Mesendoderm (in vitro differentiated cells): ENCODE measurements around the gene TGM6.

Source experiments
- DNase-seq: peaks from one replicate; pipeline ENCODE4 v3.0.0; 2013
- H2AK5ac ChIP-seq: 2 replicates; pipeline ENCODE4 v1.6.1; 2013; ENCODE audit warnings: low read length, inconsistent platforms
- H2BK120ac ChIP-seq: 2 replicates; pipeline ENCODE4 v1.6.1; 2013; ENCODE audit warnings: low read depth, mild to moderate bottlenecking, low read length, moderate library complexity, mixed read lengths
- H2BK15ac ChIP-seq: replicated peaks from 2 replicates; pipeline ENCODE4 v1.6.1; 2013; ENCODE audit warnings: low read depth, mild to moderate bottlenecking, moderate library complexity
- H2BK5ac ChIP-seq: 2 replicates; pipeline ENCODE4 v1.6.1; 2013; ENCODE audit warnings: low read length, inconsistent platforms
- H3K18ac ChIP-seq: 2 replicates; pipeline ENCODE4 v1.6.1; 2013; ENCODE audit warnings: mild to moderate bottlenecking, low read length, mixed read lengths
- H3K23ac ChIP-seq: one replicate; pipeline ENCODE4 v1.6.1; 2013; ENCODE audit warnings: low read length
- H3K27ac ChIP-seq: 2 replicates; pipeline ENCODE4 v1.5.1; 2013; ENCODE audit warnings: low read depth, mild to moderate bottlenecking, inconsistent platforms, low read length, moderate library complexity
- H3K27me3 ChIP-seq: 2 replicates; pipeline ENCODE4 v1.6.1; 2013; ENCODE audit warnings: low read length, control low read depth, mild to moderate bottlenecking, inconsistent platforms; ENCODE audit not compliant: insufficient read depth, poor library complexity
- H3K36me3 ChIP-seq: 2 replicates; pipeline ENCODE4 v1.6.1; 2013; ENCODE audit warnings: low read length, inconsistent platforms; ENCODE audit not compliant: control insufficient read depth, insufficient read depth
- H3K4ac ChIP-seq: one replicate; pipeline ENCODE4 v1.6.1; 2013; ENCODE audit warnings: low read depth, mild to moderate bottlenecking, low read length, moderate library complexity
- H3K4me1 ChIP-seq: 2 replicates; pipeline ENCODE4 v1.6.1; 2013; ENCODE audit warnings: low read depth, low read length, inconsistent platforms; ENCODE audit not compliant: control insufficient read depth
- H3K4me2 ChIP-seq: 2 replicates; pipeline ENCODE4 v1.6.1; 2013; ENCODE audit warnings: low read length
- H3K4me3 ChIP-seq: 2 replicates; pipeline ENCODE4 v1.5.1; 2013; ENCODE audit warnings: mild to moderate bottlenecking, low read length
- H3K56ac ChIP-seq: one replicate; pipeline ENCODE4 v1.6.1; 2013; ENCODE audit warnings: low read length
- H3K79me1 ChIP-seq: 2 replicates; pipeline ENCODE4 v1.6.1; 2013; ENCODE audit warnings: low read length, inconsistent platforms
- H3K79me2 ChIP-seq: 2 replicates; pipeline ENCODE4 v1.6.1; 2013; ENCODE audit warnings: mild to moderate bottlenecking, low read length; ENCODE audit not compliant: control insufficient read depth, insufficient read depth
- H3K9ac ChIP-seq: 2 replicates; pipeline ENCODE4 v1.6.1; 2013; ENCODE audit warnings: low read length, inconsistent platforms
- H4K5ac ChIP-seq: one replicate; pipeline ENCODE4 v1.6.1; 2013; ENCODE audit warnings: low read length
- H4K8ac ChIP-seq: one replicate; pipeline ENCODE4 v1.6.1; 2013; ENCODE audit warnings: low read depth, mild to moderate bottlenecking, control low read depth, low read length, moderate library complexity
- WGBS: extraction: QIAGEN DNeasy Blood & Tissue Kit; methylation state at CpG from one replicate; pipeline ENCODE4 v1.1.7; 2013; ENCODE audit warnings: low lambda C conversion rate, missing lambda C conversion rate; ENCODE audit not compliant: insufficient coverage; ENCODE audit errors: extremely low coverage; 5-methylcytosine and 5-hydroxymethylcytosine counted together

Gene TGM6

GRCh38 chr20:2363587-2363986, 17.1 kb upstream of the TGM6 start:
- no peaks in the 10 kb centered on the region for H3K79me1 ChIP-seq
- no peak overlapping the region for H3K18ac ChIP-seq
- H3K36me3 ChIP-seq: no peaks in the 10 kb centered on the region
- H2BK120ac ChIP-seq: no peak overlapping the region
- H2AK5ac ChIP-seq: no peak overlapping the region
- H3K4me2 ChIP-seq: no peak overlapping the region
- H3K4ac ChIP-seq: no peak overlapping the region
- H2BK5ac ChIP-seq: no peak overlapping the region
- no peaks in the 10 kb centered on the region for H3K79me2 ChIP-seq
- H3K4me1 ChIP-seq: no peaks in the 10 kb centered on the region
- no peak overlapping the region for H4K5ac ChIP-seq
- H4K8ac ChIP-seq: no peak overlapping the region
- H2BK15ac ChIP-seq: no peak overlapping the region
- H3K27me3 ChIP-seq: no peaks in the 10 kb centered on the region
- WGBS: no CpG with 5 or more reads among the region's 1 CpG
- no peak overlapping the region for H3K23ac ChIP-seq
- DNase-seq: no peak
- H3K56ac ChIP-seq: no peak overlapping the region
- H3K9ac ChIP-seq: no peak overlapping the region
- H3K4me3 ChIP-seq: no peak overlapping the region
- H3K27ac ChIP-seq: no peak overlapping the region

- Histone ChIP-seq H3K23ac (no peak overlapping the region), H3K79me1 (no peaks in the 10 kb centered on the region), H3K36me3 (no peaks in the 10 kb centered on the region)
Measured at GRCh38 chr20:2364044-2364443, 16.7 kb upstream of the TGM6 start.

GRCh38 chr20:2365091-2365490, 15.6 kb upstream of the TGM6 start:
- Histone ChIP-seq H4K5ac (no peak overlapping the region), H3K36me3 (no peaks in the 10 kb centered on the region), H3K4me1 (no peaks in the 10 kb centered on the region), H2BK15ac (no peak overlapping the region), H3K79me2 (no peaks in the 10 kb centered on the region), H3K27ac (no peak overlapping the region), H3K9ac (no peak overlapping the region), H4K8ac (no peak overlapping the region), H3K23ac (no peak overlapping the region), H3K4me2 (no peak overlapping the region), H2BK120ac (no peak overlapping the region), H3K4me3 (no peak overlapping the region), H3K4ac (no peak overlapping the region), H3K79me1 (no peaks in the 10 kb centered on the region), H3K56ac (no peak overlapping the region), H2BK5ac (no peak overlapping the region), H3K18ac (no peak overlapping the region), H3K27me3 (no peaks in the 10 kb centered on the region), H2AK5ac (no peak overlapping the region)
- WGBS: no CpG with 5 or more reads among the region's 2 CpGs
- no peak for DNase-seq

More at GRCh38 chr20:2364044-2364443, 16.7 kb upstream of the TGM6 start:
- Histone ChIP-seq H3K9ac (no peak overlapping the region), H3K4ac (no peak overlapping the region), H2BK15ac (no peak overlapping the region), H3K27ac (no peak overlapping the region), H3K79me2 (no peaks in the 10 kb centered on the region), H3K4me3 (no peak overlapping the region), H2BK5ac (no peak overlapping the region), H3K27me3 (no peaks in the 10 kb centered on the region), H4K5ac (no peak overlapping the region), H2AK5ac (no peak overlapping the region), H3K18ac (no peak overlapping the region), H3K56ac (no peak overlapping the region), H3K4me1 (no peaks in the 10 kb centered on the region), H4K8ac (no peak overlapping the region), H2BK120ac (no peak overlapping the region), H3K4me2 (no peak overlapping the region)
- DNase-seq: no peak
- no CpG with 5 or more reads among the region's 4 CpGs for WGBS

GRCh38 chr20:2365666-2366065, 15.0 kb upstream of the TGM6 start:
- Histone ChIP-seq H3K36me3 (no peaks in the 10 kb centered on the region), H3K4me1 (no peaks in the 10 kb centered on the region), H3K4me2 (no peak overlapping the region), H2BK5ac (no peak overlapping the region), H3K56ac (no peak overlapping the region), H3K4ac (no peak overlapping the region), H3K27ac (no peak overlapping the region), H3K4me3 (no peak overlapping the region), H2AK5ac (no peak overlapping the region), H2BK120ac (no peak overlapping the region), H3K9ac (no peak overlapping the region), H2BK15ac (no peak overlapping the region), H4K5ac (no peak overlapping the region), H3K27me3 (no peaks in the 10 kb centered on the region), H3K79me1 (no peaks in the 10 kb centered on the region), H3K23ac (no peak overlapping the region), H4K8ac (no peak overlapping the region), H3K79me2 (no peaks in the 10 kb centered on the region), H3K18ac (no peak overlapping the region)
- no peak for DNase-seq
- WGBS: no CpG with 5 or more reads among the region's 3 CpGs

GRCh38 chr20:2368621-2369020, 12.1 kb upstream of the TGM6 start:
- Histone ChIP-seq H3K4ac (no peak overlapping the region), H3K56ac (no peak overlapping the region), H2BK5ac (no peak overlapping the region), H4K5ac (no peak overlapping the region), H2BK15ac (no peak overlapping the region), H3K23ac (no peak overlapping the region), H3K27me3 (no peaks in the 10 kb centered on the region), H3K79me2 (no peaks in the 10 kb centered on the region), H3K4me1 (no peaks in the 10 kb centered on the region), H3K4me3 (no peak overlapping the region), H4K8ac (no peak overlapping the region), H3K79me1 (no peaks in the 10 kb centered on the region), H2AK5ac (no peak overlapping the region), H3K4me2 (no peak overlapping the region), H2BK120ac (no peak overlapping the region), H3K18ac (no peak overlapping the region), H3K36me3 (no peaks in the 10 kb centered on the region), H3K9ac (no peak overlapping the region), H3K27ac (no peak overlapping the region)
- WGBS: no CpG with 5 or more reads among the region's 1 CpG
- no peak for DNase-seq

- H3K27ac ChIP-seq: no peak overlapping the region
- H2BK5ac ChIP-seq: no peak overlapping the region
Measured at GRCh38 chr20:2373098-2373497, 7.6 kb upstream of the TGM6 start.

More at GRCh38 chr20:2373098-2373497, 7.6 kb upstream of the TGM6 start:
- H2BK15ac ChIP-seq: no peak overlapping the region
- no peak overlapping the region for H4K5ac ChIP-seq
- H3K27me3 ChIP-seq: no peaks in the 10 kb centered on the region
- H3K36me3 ChIP-seq: no peaks in the 10 kb centered on the region
- H3K4me2 ChIP-seq: no peak overlapping the region
- H3K23ac ChIP-seq: no peak overlapping the region
- no peaks in the 10 kb centered on the region for H3K4me1 ChIP-seq
- H3K4me3 ChIP-seq: no peak overlapping the region
- H2BK120ac ChIP-seq: no peak overlapping the region
- no peak overlapping the region for H2AK5ac ChIP-seq
- H3K79me2 ChIP-seq: no peaks in the 10 kb centered on the region
- H3K79me1 ChIP-seq: no peaks in the 10 kb centered on the region
- DNase-seq: no peak
- H4K8ac ChIP-seq: no peak overlapping the region
- H3K4ac ChIP-seq: no peak overlapping the region
- H3K9ac ChIP-seq: no peak overlapping the region
- H3K18ac ChIP-seq: no peak overlapping the region
- H3K56ac ChIP-seq: no peak overlapping the region
